Globus pallidus (tissue), 1 donor: Measurements from ENCODE around the gene ABITRAM.
"Not testable (repeated sequence)": the region's sequence is repeated elsewhere in the genome, so short reads cannot be mapped to it uniquely, and the experiment has no call there.

Experiments
- DNase-seq: peaks from one replicate; pipeline ENCODE4 v3.0.0-alpha.2; 2015; ENCODE audit warnings: low spot score

Gene ABITRAM

GRCh38 chr9:108928386-108928785 lies 5.8 kb upstream of the ABITRAM start:
- no peak for DNase-seq

GRCh38 chr9:108933231-108933717 lies 926 bp upstream of the ABITRAM start:
- DNase-seq = peak; percentile 5

GRCh38 chr9:108933718-108934322 lies 380 bp upstream of the ABITRAM start, which contains the start of gene ELP1:
Gene ELP1 (minus strand): TSS chr9:108934124. CDS start chr9:108931146, 2,978 bp downstream.
- peak; percentile 89 for DNase-seq

DNA sequence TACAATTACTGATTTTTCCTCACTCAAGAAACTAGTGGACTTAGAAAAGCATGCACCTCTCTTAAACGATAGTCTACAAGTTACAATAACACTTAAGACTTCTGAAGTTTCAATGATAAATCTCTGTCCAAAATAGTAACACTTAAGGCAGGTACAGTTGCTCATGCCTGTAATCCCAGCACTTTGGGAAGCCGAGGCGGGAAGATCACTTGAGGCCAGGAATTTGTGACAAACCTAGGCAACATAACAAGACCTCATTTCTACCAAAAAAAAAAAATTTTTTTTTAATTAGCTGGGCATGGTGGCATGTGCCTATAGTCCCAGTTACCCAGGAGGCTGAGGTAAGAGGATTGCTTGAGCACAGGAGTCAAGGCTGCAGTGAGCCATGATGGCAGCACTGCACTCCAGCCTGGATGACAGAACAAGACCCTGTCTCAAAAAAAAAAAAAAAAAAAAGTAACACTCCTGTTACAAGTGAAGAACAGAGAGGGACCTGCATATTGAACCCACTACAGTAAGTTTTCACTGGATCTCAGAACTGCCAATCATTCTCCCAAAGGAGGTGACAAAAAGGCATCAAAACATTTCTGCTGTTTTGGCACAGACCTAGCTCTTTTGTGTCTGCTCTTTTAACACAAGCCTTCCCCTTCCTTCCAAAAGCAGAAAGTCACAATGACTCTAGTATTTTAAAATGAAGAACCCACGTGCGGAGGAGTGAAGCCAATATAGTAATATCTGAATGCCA lies 3.5 kb downstream of the ABITRAM start:
- no peak for DNase-seq

- no peak for DNase-seq
Observed at GRCh38 chr9:108939975-108940374, 5.8 kb downstream of the ABITRAM start.

DNA sequence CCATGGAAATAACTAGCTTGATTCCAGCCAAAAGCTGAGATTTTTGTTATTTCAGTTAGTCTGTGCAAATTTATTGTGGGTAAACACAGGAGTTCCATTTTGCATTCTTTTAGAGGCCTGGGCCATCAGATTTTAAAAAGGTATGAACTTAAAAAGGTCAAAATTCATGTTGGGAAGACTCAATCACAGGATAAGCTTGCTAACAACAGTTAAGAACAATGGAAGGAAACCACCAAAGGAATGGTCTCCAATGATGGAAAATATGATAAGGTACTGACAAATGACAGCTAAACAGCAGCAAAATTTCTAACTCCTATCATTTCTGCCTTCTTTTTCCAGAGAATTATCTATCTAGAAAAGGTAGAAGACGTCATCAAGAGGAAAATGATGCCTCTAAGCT lies 16.0 kb downstream of the ABITRAM start:
- no peak for DNase-seq

DNA sequence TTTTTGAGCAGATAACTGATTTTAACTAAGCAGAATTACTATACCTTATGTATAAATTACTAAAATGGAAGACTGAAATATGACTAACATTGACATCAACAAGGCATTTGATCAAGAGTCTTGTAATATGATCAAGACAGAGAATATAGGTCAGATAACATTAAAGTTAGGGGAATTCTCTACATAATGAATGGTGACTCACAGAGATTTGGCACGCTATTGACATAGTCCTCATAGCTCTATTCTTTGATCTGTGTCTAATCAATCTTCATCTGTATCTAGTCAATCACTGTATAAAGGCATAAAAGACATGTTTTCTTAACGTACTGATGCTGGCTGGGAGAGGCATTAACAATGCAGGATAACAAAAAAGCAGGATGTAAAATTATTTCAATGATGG lies 17.4 kb downstream of the ABITRAM start:
- no peak for DNase-seq

DNA sequence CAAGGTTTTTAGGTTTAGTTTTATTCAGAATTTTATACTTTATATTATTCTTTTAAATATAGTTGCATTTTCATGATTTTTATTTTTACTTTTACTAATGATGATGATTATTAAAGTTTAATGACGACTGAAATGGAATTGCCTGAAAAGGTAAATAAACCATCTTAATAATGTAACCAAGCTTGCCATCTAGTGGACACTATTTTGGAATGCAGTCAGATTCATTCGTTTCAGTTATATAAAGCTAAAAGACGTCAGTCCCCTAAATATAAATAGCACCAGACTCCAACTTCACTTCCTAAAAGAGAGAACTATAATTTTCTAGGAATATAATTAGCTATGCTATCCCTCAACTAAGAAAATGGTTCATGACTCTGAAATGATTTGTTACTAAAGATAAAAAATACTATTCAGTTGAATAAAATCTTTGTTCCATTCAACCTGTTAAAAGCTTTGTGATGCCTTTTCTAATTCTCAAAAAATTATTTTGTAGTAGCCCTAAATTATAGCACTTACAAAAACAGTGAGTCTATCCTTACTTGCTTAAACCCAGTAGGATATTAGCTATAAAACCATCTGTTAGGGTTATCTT lies 19.9 kb downstream of the ABITRAM start:
- DNase-seq = peak; percentile 67

GRCh38 chr9:108956022-108956630 lies 21.9 kb downstream of the ABITRAM start:
- no peak for DNase-seq

DNA sequence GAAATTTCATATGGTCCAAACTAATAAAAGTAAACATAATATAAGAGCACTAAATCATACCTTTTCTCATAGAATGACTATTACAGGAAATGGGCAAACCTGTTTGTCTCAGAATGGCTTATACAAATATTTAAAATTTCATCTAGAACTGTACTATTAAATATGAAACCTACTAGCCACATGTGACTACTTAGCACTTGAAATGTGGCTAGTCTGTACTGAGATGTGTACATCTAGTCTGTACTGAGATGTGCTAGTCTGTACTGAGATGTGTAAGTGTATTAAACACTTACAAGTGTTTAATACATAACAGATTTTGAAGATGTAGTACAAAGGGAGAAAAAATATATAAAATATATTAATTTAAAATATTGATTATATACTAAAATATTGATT lies 22.4 kb downstream of the ABITRAM start:
- no peak for DNase-seq

GRCh38 chr9:108960331-108960730 lies 26.1 kb downstream of the ABITRAM start:
- DNase-seq = no peak

DNA sequence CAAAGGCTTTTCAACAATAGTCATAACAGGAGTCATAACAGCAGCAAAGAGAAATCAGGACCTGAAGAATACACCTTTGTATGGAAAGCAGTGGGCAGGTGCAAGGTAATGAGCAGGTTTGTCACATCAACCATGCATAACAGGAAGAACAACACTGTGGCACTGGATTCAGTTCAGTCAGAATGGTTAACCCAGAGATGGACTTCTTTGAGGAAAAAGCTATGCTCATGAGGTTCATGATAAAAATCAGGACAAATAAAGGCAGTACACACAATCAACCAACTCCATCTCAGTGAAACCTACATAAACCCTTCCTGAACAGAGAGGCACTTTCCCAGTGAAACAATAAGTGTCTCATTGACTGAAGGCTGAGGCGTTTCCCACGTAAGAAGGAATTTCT lies 27.0 kb downstream of the ABITRAM start:
- DNase-seq = no peak

- DNase-seq = no peak
Observed at GRCh38 chr9:108963459-108964143, 29.4 kb downstream of the ABITRAM start.

DNA sequence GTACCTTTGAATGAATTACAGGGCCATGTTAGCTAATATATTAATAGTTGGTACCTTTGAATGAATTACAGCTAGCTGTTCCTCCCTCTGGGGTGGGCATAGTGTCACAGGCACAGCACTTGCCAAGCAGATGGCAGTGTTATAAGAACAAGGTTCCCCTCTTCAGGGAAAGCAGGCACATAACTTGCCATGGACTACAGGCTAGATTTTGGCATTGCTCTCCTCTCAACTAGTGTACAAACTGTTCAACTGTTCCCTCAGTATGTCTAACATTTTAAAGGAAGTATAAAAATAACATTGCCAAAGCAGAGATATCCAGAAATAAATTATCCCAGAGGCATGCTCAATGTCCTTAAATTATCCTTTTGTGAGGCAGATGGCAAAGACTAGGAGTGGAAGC lies 33.7 kb downstream of the ABITRAM start:
- no peak for DNase-seq

- not testable (repeated sequence) for DNase-seq
Observed at GRCh38 chr9:108971392-108971791, 37.2 kb downstream of the ABITRAM start.

- no peak for DNase-seq
Observed at GRCh38 chr9:108972186-108972585, 38.0 kb downstream of the ABITRAM start.

GRCh38 chr9:108972626-108973209 lies 38.5 kb downstream of the ABITRAM start:
- DNase-seq = no peak

GRCh38 chr9:108973895-108974294 lies 39.7 kb downstream of the ABITRAM start:
- no peak for DNase-seq

GRCh38 chr9:108978205-108978604 lies 44.0 kb downstream of the ABITRAM start:
- DNase-seq = no peak

GRCh38 chr9:108980893-108981292 lies 46.7 kb downstream of the ABITRAM start:
- DNase-seq = no peak

- DNase-seq = no peak
Observed at GRCh38 chr9:108983885-108984284, 49.7 kb downstream of the ABITRAM start.
